SK-N-SH (cell line): Measurements from ENCODE around the gene GPR61. TPM values are rescaled to one million over a fixed set of nuclear protein-coding genes. Genes with fewer than 3 reads are reported as not detected.

Experiments
- CTCF ChIA-PET: fragments of 300-600, 350-600 bp; formaldehyde crosslinking; extraction: SDS; loops from one replicate; lab custom pipeline; 2021; lab: Yijun Ruan, JAX
- POLR2A ChIA-PET: fragments of 350-600 bp; sonication (Branson Sonifier 250); formaldehyde crosslinking; extraction: SDS; loops from one replicate; lab custom pipeline; 2020; ENCODE audit warnings: antibody characterized with exemption, inconsistent platforms; lab: Yijun Ruan, JAX
- DNase-seq: peaks from one replicate; pipeline ENCODE4 v3.0.0; 2012
- H2AFZ ChIP-seq: fragments of 200-600 bp; sonication (generic); 2 replicates; pipeline ENCODE4 v1.8.1; 2016; ENCODE audit warnings: antibody characterized with exemption, mild to moderate bottlenecking, low read depth
- H3F3A ChIP-seq: fragments of 200-600 bp; sonication (generic); replicated peaks from 2 replicates; pipeline ENCODE3; 2016; ENCODE audit warnings: antibody characterized with exemption, mild to moderate bottlenecking; ENCODE audit not compliant: insufficient read depth
- H3K27ac ChIP-seq, 2 experiments: fragments of 200-500 bp in 1 of 2; fragments of 200-600 bp in 1 of 2; sonication (Bioruptor generic) in 1 of 2; sonication (generic), shearing (Covaris generic) in 1 of 2; 2 replicates each; pipeline versions ENCODE4 v1.5.1 to v1.6.1; 2014 to 2016; ENCODE audit warnings: low read depth in 2 of 2, inconsistent platforms in 1 of 2, low read length in 1 of 2, mild to moderate bottlenecking in 1 of 2, mixed read lengths in 1 of 2
- H3K27me3 ChIP-seq: fragments of 200-600 bp; sonication (generic), shearing (Covaris generic); 2 replicates; pipeline ENCODE4 v1.6.1; 2016; ENCODE audit warnings: mixed run types; ENCODE audit not compliant: insufficient read depth
- H3K36me3 ChIP-seq, 2 experiments: fragments of 200-500 bp in 1 of 2; fragments of 200-600 bp in 1 of 2; sonication (Bioruptor generic) in 1 of 2; sonication (generic) in 1 of 2; replicated peaks in 1 of 2; 2 replicates each; pipeline versions ENCODE3 to v1.5.1; 2014 to 2016; ENCODE audit warnings: low read length in 1 of 2, mild to moderate bottlenecking in 1 of 2; ENCODE audit not compliant: insufficient read depth in 2 of 2, control insufficient read depth in 1 of 2
- H3K4me1 ChIP-seq, 2 experiments: fragments of 200-500 bp in 1 of 2; fragments of 200-600 bp in 1 of 2; sonication (Bioruptor generic) in 1 of 2; sonication (generic), shearing (Covaris generic) in 1 of 2; 2 replicates each; pipeline versions ENCODE4 v1.5.1 to v1.6.1; 2014 to 2016; ENCODE audit warnings: low read depth in 1 of 2, low read length in 1 of 2, mixed run types in 1 of 2; ENCODE audit not compliant: insufficient read depth in 2 of 2, control insufficient read depth in 1 of 2
- H3K4me2 ChIP-seq: fragments of 200-600 bp; sonication (generic), shearing (Covaris generic); 2 replicates; pipeline ENCODE4 v1.6.1; 2017; ENCODE audit warnings: mixed run types
- H3K4me3 ChIP-seq, 2 experiments: fragments of 200-500 bp in 1 of 2; fragments of 200-600 bp in 1 of 2; sonication (Bioruptor generic) in 1 of 2; sonication (generic), shearing (Covaris generic) in 1 of 2; 2 replicates each; pipeline versions ENCODE4 v1.5.1 to v1.8.1; 2014 to 2016; ENCODE audit warnings: low read depth in 2 of 2, inconsistent platforms in 1 of 2, low read length in 1 of 2, mild to moderate bottlenecking in 1 of 2, mixed read lengths in 1 of 2, moderate library complexity in 1 of 2
- H3K79me2 ChIP-seq: fragments of 200-600 bp; sonication (generic); 2 replicates; pipeline ENCODE4 v1.8.1; 2017; ENCODE audit warnings: mild to moderate bottlenecking; ENCODE audit not compliant: insufficient read depth
- H3K9ac ChIP-seq: fragments of 200-600 bp; sonication (generic); 2 replicates; pipeline ENCODE4 v1.6.1; 2017; ENCODE audit warnings: mixed run types
- H3K9me2 ChIP-seq: fragments of 200-600 bp; sonication (generic); 2 replicates; pipeline ENCODE4 v1.6.1; 2017; ENCODE audit warnings: mixed run types
- H3K9me3 ChIP-seq: fragments of 200-600 bp; sonication (generic); 2 replicates; pipeline ENCODE4 v1.6.1; 2017; ENCODE audit warnings: mixed run types, mild to moderate bottlenecking, moderate library complexity
- H4K20me1 ChIP-seq: fragments of 200-600 bp; sonication (generic); 2 replicates; pipeline ENCODE4 v1.6.1; 2017; ENCODE audit warnings: mild to moderate bottlenecking, mixed run types; ENCODE audit not compliant: insufficient read depth
- EP300 ChIP-seq, 2 experiments: IDR thresholded peaks; 2 replicates each; pipeline versions ENCODE4 v1.4.0 to v1.6.1; 2012; ENCODE audit warnings: borderline replicate concordance in 1 of 2, low read depth in 1 of 2, low read length in 1 of 2
- EZH2phosphoT487 ChIP-seq: fragments of 200-600 bp; sonication (generic); IDR thresholded peaks from 2 replicates; pipeline ENCODE4 v1.6.1; 2017; ENCODE audit warnings: low read depth, mixed run types, mild to moderate bottlenecking, antibody characterized with exemption, moderate library complexity, borderline replicate concordance
- FOXJ3 ChIP-seq: sonication (generic); formaldehyde crosslinking; IDR thresholded peaks from 2 replicates; pipeline ENCODE4 v1.5.1; 2020; ENCODE audit warnings: mild to moderate bottlenecking, missing genetic modification reagents
- GATA2 ChIP-seq: sonication (generic); formaldehyde crosslinking; IDR thresholded peaks from 2 replicates; pipeline ENCODE4 v1.5.0; 2020; ENCODE audit warnings: mild to moderate bottlenecking, missing genetic modification reagents
- IRF3 ChIP-seq: fragments of 150-350 bp; IDR thresholded peaks from 2 replicates; pipeline ENCODE4 v1.6.1; 2016; ENCODE audit warnings: mild to moderate bottlenecking, low read depth, low read length
- JUND ChIP-seq: IDR thresholded peaks from 2 replicates; pipeline ENCODE4 v1.4.0; 2012
- MEF2A ChIP-seq: IDR thresholded peaks from 2 replicates; pipeline ENCODE4 v1.4.0; 2012; ENCODE audit warnings: low read depth, borderline replicate concordance
- MXI1 ChIP-seq: IDR thresholded peaks from 2 replicates; pipeline ENCODE4 v1.6.1; 2012; ENCODE audit warnings: mild to moderate bottlenecking, low read depth, low read length, improper control_type of control experiment
- NFIC ChIP-seq: IDR thresholded peaks from 2 replicates; pipeline ENCODE4 v1.4.0; 2012; ENCODE audit warnings: borderline replicate concordance
- NRF1 ChIP-seq: IDR thresholded peaks from 2 replicates; pipeline ENCODE4 v1.6.1; 2012; ENCODE audit warnings: low read depth, mild to moderate bottlenecking, low read length
- RAD21 ChIP-seq: IDR thresholded peaks from 2 replicates; pipeline ENCODE4 v1.6.1; 2012; ENCODE audit warnings: mild to moderate bottlenecking, low read length
- RFX5 ChIP-seq: IDR thresholded peaks from 2 replicates; pipeline ENCODE4 v1.6.1; 2012; ENCODE audit warnings: mild to moderate bottlenecking, improper control_type of control experiment, low read length
- SIN3A ChIP-seq: IDR thresholded peaks from 2 replicates; pipeline ENCODE4 v1.6.1; 2012; ENCODE audit warnings: low read depth, mild to moderate bottlenecking, low read length, moderate library complexity, borderline replicate concordance
- SMC3 ChIP-seq: IDR thresholded peaks from 2 replicates; pipeline ENCODE4 v1.6.1; 2012; ENCODE audit warnings: low read depth, low read length, improper control_type of control experiment
- TEAD4 ChIP-seq: IDR thresholded peaks from 2 replicates; pipeline ENCODE4 v1.4.0; 2012; ENCODE audit warnings: mild to moderate bottlenecking, borderline replicate concordance; ENCODE audit not compliant: insufficient read depth
- USF1 ChIP-seq: IDR thresholded peaks from 2 replicates; pipeline ENCODE4 v1.4.0; 2012; ENCODE audit warnings: low read depth, borderline replicate concordance
- USF2 ChIP-seq: fragments of 150-350 bp; IDR thresholded peaks from 2 replicates; pipeline ENCODE4 v1.6.1; 2017; ENCODE audit warnings: antibody characterized with exemption, low read length, low read depth, borderline replicate concordance
- ZBTB33 ChIP-seq: IDR thresholded peaks from 2 replicates; pipeline ENCODE4 v1.4.0; 2012; ENCODE audit warnings: low read depth, borderline replicate concordance
- WGBS: methylation state at CpG from one replicate; pipeline ENCODE4 v1.1.6; 2017; ENCODE audit warnings: low lambda C conversion rate; 5-methylcytosine and 5-hydroxymethylcytosine counted together
- polyA plus RNA-seq, 3 experiments: library from polyadenylated mRNA; depleted of rRNA; stranded (reverse); fragments of >200 nt; gene quantifications; 2 replicates each; pipeline ENCODE4 v1.2.3, GENCODE V29; 2012
- TF ChIP-seq, protein P1 (sequence below): IDR thresholded peaks from 2 replicates; pipeline ENCODE4; 2012
- TF ChIP-seq, protein P2 (sequence below): fragments of 200-600 bp; sonication (generic); IDR thresholded peaks from 2 replicates; pipeline ENCODE4 v1.6.1; 2017; ENCODE audit warnings: antibody characterized with exemption, mild to moderate bottlenecking, moderate library complexity

GPR61 gene
- polyA plus RNA-seq, 1 of the 3 experiments (the other 2 are of a cell fraction), result not detected

DNA sequence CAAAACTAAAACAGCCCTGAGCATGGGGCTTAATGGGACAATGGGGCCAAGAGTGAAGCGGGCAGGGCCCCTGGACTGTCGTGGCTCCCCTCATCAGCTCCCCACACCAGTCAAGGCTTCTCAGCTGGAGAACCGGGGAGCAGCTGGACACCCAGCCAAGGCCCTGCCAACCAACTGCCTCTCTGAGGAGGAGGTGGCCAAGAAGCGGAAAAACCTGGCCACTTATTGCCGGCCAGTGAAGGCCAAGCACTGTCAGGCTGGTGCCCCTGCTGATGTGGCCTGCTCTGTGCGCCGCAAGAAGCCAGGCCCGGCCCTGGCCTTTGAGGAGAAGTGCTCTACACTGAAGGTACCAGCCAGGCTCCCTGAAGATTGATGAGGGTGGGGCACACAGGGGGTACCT is 48.3 kb upstream of the GPR61 start:
- no CpG with 5 or more reads among the region's 8 CpGs for WGBS
- Histone ChIP-seq H3K36me3 (peaks cover under 1 to 19% of the 10 kb centered on the region in 2 experiments), H3K27ac (no peak overlapping the region)

More for the DNA sequence above, 48.3 kb upstream of the GPR61 start:
- Histone ChIP-seq H3F3A (no peaks in the 10 kb centered on the region), H3K4me3 (no peak overlapping the region), H3K4me2 (no peak overlapping the region), H2AFZ (no peak overlapping the region), H3K4me1 (peaks cover 0 to 11% of the 10 kb centered on the region in 2 experiments; a peak in 2 of 4 replicates), H3K27me3 (no peaks in the 10 kb centered on the region), H3K9ac (no peak overlapping the region), H3K9me3 (no peaks in the 10 kb centered on the region), H4K20me1 (no peaks in the 10 kb centered on the region), H3K79me2 (peaks cover 19% of the 10 kb centered on the region), H3K9me2 (no peaks in the 10 kb centered on the region)
- no peak for DNase-seq
- ChIA-PET POLR2A (interaction anchor here (1.0 to 1.6 kb wide), 3 partner anchors 39 to 42 kb away, joined by 3 to 7 read pairs (median 5); no protein-coding TSS in a partner anchor), CTCF (interaction anchor here (0.8 to 40.2 kb wide), 26 partner anchors 9 to 743 kb away, joined by 3 to 1710 read pairs (median 4); partner anchors contain the start of genes AMIGO1, GNAI3 and GPR61)
- no peak for TF ChIP-seq RAD21
- no peak for TF ChIP-seq RFX5
- no peak for TF ChIP-seq JUND
- no peak for TF ChIP-seq EZH2phosphoT487
- no peak for TF ChIP-seq ZBTB33
- TF ChIP-seq, protein P1, sequence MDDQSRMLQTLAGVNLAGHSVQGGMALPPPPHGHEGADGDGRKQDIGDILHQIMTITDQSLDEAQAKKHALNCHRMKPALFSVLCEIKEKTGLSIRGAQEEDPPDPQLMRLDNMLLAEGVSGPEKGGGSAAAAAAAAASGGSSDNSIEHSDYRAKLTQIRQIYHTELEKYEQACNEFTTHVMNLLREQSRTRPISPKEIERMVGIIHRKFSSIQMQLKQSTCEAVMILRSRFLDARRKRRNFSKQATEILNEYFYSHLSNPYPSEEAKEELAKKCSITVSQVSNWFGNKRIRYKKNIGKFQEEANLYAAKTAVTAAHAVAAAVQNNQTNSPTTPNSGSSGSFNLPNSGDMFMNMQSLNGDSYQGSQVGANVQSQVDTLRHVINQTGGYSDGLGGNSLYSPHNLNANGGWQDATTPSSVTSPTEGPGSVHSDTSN, result no peak
- no peak for TF ChIP-seq NRF1
- no peak for TF ChIP-seq TEAD4
- no peak for TF ChIP-seq MXI1
- TF ChIP-seq FOXJ3 (CRISPR knock-in tag), result no peak
- no peak for TF ChIP-seq IRF3
- TF ChIP-seq, protein P2, sequence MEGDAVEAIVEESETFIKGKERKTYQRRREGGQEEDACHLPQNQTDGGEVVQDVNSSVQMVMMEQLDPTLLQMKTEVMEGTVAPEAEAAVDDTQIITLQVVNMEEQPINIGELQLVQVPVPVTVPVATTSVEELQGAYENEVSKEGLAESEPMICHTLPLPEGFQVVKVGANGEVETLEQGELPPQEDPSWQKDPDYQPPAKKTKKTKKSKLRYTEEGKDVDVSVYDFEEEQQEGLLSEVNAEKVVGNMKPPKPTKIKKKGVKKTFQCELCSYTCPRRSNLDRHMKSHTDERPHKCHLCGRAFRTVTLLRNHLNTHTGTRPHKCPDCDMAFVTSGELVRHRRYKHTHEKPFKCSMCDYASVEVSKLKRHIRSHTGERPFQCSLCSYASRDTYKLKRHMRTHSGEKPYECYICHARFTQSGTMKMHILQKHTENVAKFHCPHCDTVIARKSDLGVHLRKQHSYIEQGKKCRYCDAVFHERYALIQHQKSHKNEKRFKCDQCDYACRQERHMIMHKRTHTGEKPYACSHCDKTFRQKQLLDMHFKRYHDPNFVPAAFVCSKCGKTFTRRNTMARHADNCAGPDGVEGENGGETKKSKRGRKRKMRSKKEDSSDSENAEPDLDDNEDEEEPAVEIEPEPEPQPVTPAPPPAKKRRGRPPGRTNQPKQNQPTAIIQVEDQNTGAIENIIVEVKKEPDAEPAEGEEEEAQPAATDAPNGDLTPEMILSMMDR, result no peak
- no peak for TF ChIP-seq SMC3
- no peak for TF ChIP-seq EP300 (IDR thresholded peaks at IDR 0.05; ENCODE audit: borderline replicate concordance in 1 of 2, low read depth in 1 of 2, low read length in 1 of 2)
- no peak for TF ChIP-seq GATA2 (CRISPR knock-in tag)
- no peak for TF ChIP-seq NFIC
- no peak for TF ChIP-seq SIN3A
- TF ChIP-seq USF1, result no peak
- TF ChIP-seq USF2, result no peak
- TF ChIP-seq MEF2A, result no peak
